GM21723 (cell line): Measurements from ENCODE around the gene SUPT3H.
"Not testable (repeated sequence)": the region's sequence is repeated elsewhere in the genome, so short reads cannot be mapped to it uniquely, and the experiment has no call there.

Experiments used
- ATAC-seq: cut with Tn5 transposase; IDR thresholded peaks from one replicate; pipeline ENCODE4 v1.9.1; 2021; ENCODE audit warnings: mild to moderate bottlenecking, moderate library complexity; ENCODE audit not compliant: unreplicated experiment

The SUPT3H gene

DNA sequence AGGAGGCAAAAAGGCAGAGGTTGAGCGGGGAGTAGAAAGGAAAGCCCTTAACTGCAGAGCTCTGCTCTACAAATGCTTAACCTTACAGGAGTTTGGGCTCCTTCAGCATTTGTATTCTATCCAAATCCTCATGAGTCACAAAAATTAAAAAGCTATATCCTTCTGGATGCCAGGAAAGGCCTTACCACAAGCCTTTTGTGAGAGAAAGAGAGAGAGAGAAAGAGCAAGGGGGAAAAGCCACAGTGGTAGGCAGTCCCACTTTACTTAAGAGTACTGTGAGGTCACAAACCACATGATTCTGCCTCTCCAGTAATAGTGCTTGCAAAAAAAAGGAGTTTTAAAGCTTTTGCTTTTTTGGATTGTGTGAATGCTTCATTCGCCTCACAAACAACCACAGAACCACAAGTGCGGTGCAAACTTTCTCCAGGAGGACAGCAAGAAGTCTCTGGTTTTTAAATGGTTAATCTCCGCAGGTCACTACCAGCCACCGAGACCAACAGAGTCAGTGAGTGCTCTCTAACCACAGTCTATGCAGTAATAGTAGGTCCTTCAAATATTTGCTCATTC is 49.7 kb downstream of the SUPT3H start, which contains the start of gene RUNX2:
RUNX2 (plus strand) TSS at position 375 of the 567 bp plus-strand sequence. CDS start 397 bp downstream, outside the sequence.
- ATAC-seq, result no peak

DNA sequence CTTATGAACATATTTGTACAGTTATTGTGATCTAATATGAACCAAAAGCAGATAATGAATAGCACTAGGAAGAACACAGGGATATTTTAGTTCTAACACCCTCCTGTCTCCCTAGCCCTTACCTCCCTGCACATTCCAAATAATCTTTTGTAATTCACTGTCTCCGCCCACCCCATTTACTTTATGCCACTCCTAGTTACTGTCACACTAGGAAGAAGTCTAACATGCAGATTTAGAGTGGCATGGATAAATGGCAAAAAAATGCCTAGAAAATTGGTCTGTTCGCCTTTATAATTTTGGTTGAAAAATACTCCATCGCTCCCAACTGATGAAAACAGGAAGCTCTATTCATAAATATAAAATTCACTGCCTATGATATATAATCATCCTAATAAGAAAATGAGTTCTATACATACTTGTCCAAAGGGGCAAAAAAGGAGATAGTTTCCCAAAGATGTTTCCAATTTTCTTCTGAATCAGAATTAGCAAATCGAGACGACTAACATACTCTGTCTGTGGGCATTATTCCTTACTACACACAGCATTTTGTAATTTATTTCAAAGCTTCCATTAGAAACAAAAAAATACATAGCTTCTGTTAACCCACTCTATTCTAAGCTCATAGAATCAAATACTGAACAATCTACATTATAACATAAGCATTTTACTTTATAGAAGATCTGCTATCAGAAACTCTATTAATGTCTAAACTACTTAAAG is 50.9 kb downstream of the SUPT3H start:
- ATAC-seq, result no peak

DNA sequence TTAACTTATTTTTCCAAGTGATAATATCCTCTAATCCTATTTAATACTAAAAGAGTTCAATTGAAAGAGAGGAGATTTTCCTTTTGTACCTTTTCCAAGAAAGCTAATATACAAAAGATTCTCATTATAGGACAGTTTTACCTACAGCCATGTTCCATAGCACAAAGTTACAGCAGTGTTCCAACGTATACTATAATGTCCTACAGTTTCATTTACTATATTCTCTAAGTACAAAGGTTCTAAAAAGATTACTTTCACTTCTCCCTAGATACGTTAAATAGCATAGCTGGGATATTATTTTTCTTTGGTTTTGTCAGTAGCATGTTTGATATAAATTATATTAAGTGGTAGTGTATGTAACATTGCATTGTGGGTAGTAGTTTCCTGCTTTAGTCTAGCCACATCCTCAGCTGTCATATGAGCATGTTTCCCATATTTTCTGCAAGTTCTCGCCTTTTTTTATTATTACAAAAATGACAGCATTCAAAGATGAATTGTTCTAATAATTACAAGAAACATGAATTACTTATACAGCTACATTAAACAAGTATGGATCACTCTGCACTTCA is 54.0 kb downstream of the SUPT3H start:
- ATAC-seq, result no peak

DNA sequence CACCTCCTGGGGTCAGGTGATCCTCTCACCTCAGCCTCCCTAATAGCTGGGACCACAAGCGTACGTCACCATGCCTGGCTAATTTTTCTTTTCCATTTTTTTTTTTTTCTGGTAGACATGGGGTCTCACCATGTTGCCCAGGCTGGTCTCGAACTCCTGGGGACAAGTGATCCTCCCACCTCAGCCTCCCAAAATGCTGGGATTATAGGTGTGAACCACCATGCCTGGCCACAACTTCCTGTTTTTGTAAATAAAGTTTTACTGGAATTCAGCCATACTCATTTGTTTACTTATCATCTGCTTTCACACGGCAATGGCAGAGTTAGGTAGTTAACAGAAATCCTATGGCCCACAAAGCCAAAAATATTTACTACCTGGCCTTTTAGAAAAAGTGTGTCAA is 57.4 kb downstream of the SUPT3H start:
- ATAC-seq, result no peak

DNA sequence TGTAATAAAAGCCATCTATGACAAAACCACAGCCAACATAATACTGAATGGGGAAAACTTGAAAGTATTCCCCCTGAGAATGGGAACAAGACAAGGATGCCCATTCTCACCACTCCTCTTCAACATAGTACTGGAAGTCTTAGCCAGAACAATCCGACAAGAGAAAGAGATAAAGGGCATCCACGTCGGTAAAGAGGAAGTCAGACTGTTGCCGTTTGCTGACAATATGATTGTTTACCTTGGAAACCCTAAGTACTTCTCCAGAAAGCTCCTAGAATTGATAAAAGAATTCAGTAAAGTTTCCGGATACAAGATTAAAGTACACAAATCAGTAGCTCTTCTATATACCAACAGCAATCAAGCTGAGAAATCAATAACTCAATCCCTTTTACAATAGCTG is 63.6 kb downstream of the SUPT3H start:
- no peak for ATAC-seq

DNA sequence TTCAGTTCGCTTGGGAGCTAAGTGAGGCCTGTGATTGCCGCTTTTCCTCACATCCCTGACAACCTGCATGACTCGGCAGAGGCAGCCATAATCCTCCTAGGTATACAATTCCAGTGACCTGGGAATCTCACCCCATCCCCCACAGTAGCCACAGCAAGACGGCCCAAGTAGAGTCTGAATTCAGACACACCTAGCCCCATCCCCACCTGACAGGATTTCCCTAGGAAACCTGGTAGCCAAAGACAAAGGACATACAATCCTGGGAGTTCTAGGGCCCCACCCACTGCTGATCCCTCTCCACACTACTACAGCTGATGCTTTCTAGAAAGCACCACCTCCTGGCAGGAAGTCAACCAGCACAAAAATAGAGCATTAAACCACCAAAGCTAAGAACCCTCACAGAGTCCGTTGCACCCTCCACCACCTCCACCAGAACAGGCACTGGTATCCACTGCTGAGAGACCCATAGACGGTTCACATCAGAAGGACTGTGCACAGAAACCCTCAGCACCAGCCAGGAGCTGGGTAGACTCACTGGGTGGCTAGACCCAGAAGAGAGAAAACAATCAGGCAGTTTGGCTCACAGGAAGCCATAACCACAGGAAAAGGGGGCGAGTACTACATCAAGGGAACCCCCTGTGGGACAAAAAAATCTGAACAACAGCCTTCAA is 67.5 kb downstream of the SUPT3H start:
- no peak for ATAC-seq

DNA sequence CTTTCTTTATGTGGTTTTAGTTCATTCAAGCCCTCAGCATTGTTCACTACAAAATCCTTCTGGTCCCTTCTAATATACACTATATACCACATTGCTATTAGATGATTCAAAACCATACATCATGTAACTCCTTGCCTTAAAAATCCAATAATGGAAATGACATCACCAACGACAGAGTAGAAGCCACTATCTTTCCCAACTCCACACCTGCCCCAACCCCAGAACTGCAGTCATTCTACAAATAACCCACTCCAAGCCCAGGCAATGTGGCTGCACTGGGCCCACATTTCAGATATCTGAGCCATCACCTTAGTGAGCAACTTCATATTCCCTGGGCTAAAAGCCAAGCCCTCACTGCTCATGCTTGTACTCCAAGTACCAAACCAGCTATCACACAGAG is 72.2 kb downstream of the SUPT3H start:
- no peak for ATAC-seq

DNA sequence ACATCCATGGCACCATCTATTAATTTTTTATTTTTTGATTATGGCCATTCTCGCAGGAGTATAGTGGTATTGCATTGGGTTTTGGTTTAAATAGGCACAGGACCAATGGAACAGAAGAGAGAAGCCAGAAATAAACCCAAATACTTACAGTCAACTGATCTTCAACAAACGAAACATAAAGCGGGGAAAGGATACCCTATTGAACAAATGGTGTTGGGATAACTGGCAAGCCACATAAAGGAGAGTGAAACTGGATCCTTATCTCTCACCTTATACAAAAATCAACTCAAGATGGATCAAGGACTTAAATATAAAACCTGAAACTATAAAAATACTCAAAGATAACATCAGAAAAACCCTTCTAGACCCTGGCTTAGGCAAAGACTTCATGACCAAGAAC is 74.9 kb downstream of the SUPT3H start:
- no peak for ATAC-seq

DNA sequence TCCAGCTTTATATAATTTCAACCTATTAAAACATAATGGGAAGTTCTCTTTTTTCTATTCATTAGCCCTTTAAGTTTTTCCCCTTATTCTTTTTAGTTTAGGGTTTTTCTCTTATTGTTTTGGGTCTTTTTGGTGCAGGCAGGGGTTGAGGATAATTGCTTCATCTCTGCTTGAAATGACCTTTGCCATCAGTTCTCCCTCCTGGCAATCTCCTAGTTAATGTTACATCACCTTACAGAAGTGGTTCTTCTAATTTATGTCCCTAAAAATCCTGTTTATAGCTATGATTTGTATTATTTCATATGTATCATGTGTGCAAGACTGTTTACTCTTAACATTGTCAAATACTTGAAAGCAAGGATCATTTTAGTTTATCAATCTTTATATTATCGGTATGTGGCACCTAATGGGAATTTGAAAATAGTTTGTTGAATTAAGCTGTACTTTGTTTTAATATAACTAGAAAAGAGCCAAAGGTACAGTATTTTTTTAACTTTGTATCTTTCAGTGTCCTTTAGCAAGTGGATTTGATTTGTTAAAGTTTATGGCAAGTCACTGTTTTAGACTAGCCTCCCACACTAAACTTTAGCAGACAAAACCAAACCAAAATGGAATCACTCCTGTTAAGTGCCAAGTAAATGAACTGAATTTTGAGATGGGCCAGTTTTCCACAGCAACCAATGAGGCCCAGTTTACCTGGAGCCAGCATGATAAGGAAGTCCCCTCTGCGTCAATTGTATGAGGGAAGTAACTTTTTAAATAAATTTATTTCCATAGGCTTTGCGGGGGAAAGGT is 76.2 kb downstream of the SUPT3H start:
- ATAC-seq, result no peak

DNA sequence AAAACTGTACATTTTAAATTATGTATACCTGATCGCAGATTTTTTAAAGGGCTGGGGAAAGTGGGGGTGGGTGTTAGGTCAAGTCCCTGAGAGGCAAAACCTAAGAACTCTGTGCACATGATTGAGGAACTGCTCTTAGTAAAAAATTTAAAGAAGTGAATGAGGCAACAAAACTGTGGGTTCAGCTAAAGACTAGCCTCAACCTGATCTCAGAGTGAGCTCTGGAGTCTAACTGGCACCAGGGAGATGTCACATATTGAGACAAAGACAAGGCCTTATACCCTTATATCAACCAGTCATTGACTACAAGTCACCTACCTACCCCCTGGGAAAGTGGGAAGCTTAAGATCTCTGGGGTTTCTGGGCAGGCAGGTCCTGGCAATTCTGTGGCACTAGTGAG is 77.0 kb downstream of the SUPT3H start:
- ATAC-seq, result no peak

DNA sequence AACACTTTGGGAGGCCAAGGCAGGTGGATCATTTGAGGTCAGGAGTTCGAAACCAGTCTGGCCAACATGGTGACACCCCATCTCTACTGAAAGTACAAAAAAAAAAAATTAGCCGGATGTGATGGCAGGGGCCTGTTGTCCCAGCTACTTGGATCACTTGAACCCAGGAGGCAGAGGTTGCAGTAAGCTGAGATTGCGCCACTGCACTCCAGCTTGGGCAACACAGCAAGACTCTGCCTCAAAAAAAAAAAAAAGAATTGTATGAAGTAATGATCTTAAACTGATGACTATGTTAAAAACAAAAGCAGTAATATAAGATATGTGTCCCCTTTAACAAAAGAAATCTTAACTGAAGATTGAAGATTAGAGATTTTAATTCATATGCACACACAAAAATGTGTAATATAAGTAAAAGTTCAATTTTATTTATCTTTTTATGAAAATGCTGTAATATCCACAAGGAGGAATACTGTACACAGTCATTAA is 78.6 kb downstream of the SUPT3H start:
- no peak for ATAC-seq

DNA sequence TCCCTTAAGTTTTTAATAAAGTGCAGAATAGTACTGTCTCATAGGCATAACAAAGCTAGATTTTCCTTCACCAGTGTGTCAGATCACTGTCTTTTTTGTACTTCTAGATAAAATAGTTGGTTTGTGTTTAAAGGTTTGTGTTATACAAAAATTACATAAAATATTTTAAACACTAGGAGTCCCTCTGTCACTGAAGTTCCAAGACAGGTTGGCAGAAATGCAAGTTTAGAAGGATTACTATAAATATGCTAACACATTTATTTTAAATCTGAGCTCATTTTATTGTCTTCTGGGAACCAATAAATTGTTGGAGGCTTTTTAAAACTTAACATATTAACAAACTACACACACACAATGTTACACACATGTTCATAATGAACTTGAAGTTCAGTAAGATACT is 80.4 kb downstream of the SUPT3H start:
- ATAC-seq, result no peak

DNA sequence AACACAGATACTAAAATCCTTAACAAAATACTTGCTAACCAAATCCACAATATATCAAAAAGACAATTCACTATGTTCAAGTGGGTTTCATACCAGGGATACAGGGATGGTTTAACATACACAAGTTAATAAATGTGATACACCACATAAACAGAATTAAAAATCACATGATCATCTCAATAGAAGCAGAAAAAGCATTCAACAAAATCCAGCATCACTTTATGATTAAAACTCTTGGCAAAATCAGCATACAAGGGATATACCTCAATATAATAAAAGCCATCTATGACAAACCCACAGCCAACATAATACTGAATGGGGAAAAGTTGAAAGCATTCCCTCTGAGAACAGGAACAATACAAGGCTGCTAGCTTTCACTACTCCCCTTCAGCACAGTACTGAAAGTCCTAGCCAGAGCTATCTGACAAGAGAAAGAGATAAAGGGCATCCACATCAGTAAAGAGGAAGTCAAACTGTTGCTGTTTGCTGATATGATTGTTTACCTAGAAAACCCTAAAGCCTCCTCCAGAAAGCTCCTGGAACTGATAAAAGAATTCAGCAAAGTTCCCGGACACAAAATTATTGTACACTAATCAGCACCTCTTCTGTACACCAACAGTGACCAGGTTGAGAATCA is 83.6 kb downstream of the SUPT3H start:
- ATAC-seq, result not testable (repeated sequence)

DNA sequence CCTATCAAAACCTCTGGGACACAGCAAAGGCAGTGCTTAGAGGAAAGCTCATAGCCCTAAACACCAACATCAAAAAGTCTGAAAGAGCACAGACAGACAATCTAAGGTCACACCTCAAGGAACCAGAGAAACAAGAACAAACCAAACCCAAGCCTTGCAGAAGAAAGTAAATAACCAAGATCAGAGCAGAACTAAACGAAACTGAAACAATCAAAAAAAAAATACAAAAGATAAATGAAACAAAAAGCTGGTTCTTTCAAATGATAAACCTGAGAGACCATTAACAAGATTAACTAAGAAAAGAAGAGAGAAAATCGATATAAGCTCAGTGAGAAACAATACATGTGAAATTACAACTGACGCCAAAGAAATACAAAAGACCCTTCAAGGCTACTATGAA is 84.4 kb downstream of the SUPT3H start:
- no peak for ATAC-seq

DNA sequence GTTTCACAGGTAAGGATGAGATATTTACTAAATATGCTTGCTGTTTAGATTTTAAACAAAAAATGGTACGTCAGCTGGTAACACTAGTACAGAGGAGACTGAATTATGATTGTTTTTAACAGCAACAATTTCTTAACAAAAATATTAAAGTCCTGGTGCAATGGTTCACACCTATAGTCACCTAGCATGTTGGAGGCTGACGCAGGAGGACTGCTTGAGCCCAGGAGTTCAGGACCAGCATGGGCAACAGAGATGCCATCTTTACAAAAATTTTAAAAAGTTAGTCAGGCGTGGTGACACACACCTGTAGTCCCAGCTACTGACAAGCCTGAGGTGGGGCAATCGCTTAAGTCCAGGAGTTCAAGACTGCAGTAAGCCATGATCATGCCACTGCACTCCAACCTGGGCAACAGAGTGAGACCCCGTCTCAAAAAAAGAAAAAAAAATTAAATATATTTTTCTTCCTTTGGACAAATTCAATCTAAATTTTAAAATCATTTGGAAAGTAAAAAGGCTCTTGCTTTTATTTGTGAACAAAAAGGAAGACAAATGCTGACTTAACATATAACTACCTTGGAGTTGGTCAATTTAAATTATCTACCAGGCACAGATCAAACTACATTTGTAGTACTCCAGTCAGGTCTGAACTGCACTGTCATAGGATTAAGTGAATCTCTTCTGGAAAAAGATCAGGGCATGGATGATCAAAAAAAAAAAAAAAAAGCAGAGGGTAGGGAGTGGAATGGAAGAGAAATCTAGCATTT is 87.8 kb downstream of the SUPT3H start:
- ATAC-seq, result no peak

DNA sequence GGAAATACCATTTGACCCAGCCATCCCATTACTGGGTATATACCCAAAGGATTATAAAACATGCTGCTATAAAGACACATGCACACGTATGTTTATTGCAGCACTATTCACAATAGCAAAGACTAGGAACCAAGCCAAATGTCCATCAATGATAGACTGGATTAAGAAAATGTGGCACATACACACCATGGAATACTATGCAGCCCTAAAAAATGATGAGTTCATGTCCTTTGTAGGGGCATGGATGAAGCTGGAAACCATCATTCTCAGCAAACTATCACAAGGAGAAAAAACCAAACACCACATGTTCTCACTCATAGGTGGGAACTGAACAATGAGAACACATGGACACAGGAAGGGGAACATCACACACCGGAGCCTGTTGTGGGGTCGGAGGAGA is 91.0 kb downstream of the SUPT3H start:
- ATAC-seq, result not testable (repeated sequence)

DNA sequence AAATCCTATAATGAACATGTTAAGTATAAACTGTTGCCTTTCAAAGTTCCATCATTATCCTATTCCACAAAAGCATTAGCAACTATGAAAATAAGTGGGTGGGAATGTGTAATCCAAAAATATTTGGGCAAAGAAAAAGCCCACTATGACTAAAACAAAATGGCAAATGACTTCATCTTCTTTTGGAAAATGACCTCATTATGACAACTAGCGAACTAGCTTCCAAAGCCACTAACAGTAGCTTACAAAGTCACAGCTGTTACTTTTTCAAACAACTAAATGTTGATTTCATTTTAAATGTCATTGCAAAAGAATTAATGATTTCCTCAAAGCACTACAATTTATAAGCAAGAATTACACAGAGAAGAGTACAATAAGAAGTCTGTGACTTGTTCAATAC is 99.4 kb downstream of the SUPT3H start:
- no peak for ATAC-seq

DNA sequence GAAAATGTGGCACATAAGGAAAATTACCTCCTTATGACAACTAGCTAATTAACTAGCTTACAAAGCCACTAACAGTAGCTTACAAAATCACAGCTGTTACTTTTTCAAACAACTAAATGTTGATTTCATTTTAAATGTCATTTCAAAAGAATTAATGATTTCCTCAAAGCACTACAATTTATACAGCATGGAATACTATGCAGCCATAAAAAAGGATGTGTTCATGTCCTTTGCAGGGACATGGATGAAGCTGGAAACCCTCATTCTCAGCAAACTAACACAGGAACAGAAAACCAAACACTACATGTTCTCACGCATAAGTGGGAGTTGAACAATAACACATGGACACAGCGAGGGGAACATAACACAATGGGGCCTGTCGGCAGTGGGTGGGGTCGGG is 100.0 kb downstream of the SUPT3H start:
- ATAC-seq, result not testable (repeated sequence)

DNA sequence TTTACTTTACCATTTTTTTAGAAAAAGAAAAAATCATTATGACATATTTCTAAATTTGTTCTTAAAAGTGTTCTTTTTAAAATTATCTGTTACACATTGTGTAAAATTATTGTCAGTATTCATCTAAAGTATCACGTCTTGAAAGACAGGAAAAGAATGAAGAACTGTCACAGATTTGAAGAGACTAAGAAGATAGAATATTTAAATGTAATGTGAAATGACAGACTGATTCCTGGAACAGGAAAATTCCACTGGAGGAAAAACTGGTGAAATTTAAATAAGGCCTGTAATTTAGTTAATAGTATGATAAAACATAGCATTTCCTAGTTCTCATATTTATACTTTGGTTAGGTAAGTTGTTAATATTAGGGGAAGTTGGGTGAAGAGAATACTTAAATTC is 102.4 kb downstream of the SUPT3H start:
- no peak for ATAC-seq

DNA sequence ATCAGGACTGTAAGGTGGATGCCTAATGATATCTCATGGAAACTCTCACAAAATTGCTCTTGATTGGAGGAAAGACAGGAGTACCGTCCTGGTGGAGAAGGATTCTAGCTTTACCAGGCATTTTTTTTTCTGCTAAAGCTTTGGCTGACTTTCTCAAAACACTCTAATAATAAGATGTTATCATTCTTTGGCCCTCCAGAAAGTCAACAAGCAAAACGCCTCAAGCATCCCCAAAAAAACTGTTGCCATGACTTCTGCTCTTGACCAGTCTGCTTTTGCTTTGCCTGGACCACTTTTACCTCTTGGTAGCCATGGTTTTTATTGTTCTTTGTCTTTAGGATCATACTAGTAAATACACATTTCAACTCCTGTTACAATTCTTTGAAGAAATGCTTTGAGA is 105.1 kb downstream of the SUPT3H start:
- no peak for ATAC-seq
